ENCODE data around the gene FRA10AC1.

FRA10AC1 gene

DNA sequence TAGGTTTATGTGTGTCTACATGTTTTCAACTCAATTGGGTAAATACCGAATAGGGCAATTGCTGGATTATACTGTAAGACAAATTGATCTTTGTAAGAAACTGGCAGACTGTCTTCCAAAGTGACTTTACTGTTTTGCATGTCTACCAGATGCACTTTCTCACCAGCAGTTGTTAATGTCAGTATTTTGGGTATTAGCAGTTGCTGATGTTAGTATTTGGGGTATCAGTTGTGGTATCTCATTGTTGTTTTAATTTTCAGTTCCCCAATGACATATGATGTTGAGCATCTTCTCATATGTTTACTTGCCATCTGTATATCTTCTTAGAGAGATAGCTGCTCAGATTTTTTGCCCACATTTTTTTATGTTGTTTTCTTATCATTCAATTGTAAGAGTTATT, 79.5 kb downstream of the FRA10AC1 start:
- no peak for DNase-seq

- DNase-seq: no peak
Observed at GRCh38 chr10:93620925-93621324, 81.5 kb downstream of the FRA10AC1 start.

Measured in COR-L47 (cell line).